ENCODE results near the gene ADCY2.

ADCY2 gene

GRCh38 chr5:7850395-7851239, 454.7 kb downstream of the ADCY2 start, which contains the start of gene CFAP90:
CFAP90 (minus strand) TSS chr5:7851133; CDS start chr5:7851021, 112 bp downstream.
- peak; percentile 45 for DNase-seq

- no peak for DNase-seq
These were observed 455.3 kb downstream of the ADCY2 start for GRCh38 chr5:7851240-7851592.

GRCh38 chr5:7851617-7852289, 455.8 kb downstream of the ADCY2 start:
- DNase-seq = no peak

- peak; percentile 14 for DNase-seq
These were observed 456.6 kb downstream of the ADCY2 start for GRCh38 chr5:7852542-7852941.

GRCh38 chr5:7852988-7853387, 457.1 kb downstream of the ADCY2 start:
- no peak for DNase-seq

- DNase-seq = no peak
These were observed 459.7 kb downstream of the ADCY2 start for GRCh38 chr5:7855611-7856010.

GRCh38 chr5:7856855-7857254, 460.9 kb downstream of the ADCY2 start:
- no peak for DNase-seq

GRCh38 chr5:7857361-7857760, 461.4 kb downstream of the ADCY2 start:
- DNase-seq = no peak

- no peak for DNase-seq
These were observed 462.1 kb downstream of the ADCY2 start for GRCh38 chr5:7857926-7858632.

- DNase-seq = no peak
These were observed 470.3 kb downstream of the ADCY2 start for GRCh38 chr5:7866196-7866595.

GRCh38 chr5:7867260-7867659, 471.3 kb downstream of the ADCY2 start:
- no peak for DNase-seq

- DNase-seq = no peak
These were observed 472.5 kb downstream of the ADCY2 start for GRCh38 chr5:7868427-7868772.

- peak; percentile 91 for DNase-seq
These were observed 473.0 kb downstream of the ADCY2 start, which contains the start of the genes FASTKD3 and MTRR for GRCh38 chr5:7868773-7869473. FASTKD3 (minus strand) TSS chr5:7869031; CDS start chr5:7868083, 948 bp downstream. MTRR (plus strand) TSS chr5:7869148; CDS start chr5:7870795, 1,647 bp downstream.

GRCh38 chr5:7869474-7870136, 473.7 kb downstream of the ADCY2 start:
- DNase-seq = no peak

- no peak for DNase-seq
These were observed 475.7 kb downstream of the ADCY2 start for GRCh38 chr5:7871653-7872052.

GRCh38 chr5:7872517-7873130, 476.7 kb downstream of the ADCY2 start:
- no peak for DNase-seq

- DNase-seq = no peak
These were observed 477.3 kb downstream of the ADCY2 start for GRCh38 chr5:7873216-7873615.

- DNase-seq = no peak
These were observed 478.7 kb downstream of the ADCY2 start for GRCh38 chr5:7874639-7875038.

- DNase-seq = no peak
These were observed 479.2 kb downstream of the ADCY2 start for GRCh38 chr5:7875151-7875550.

- peak; percentile 71 for DNase-seq
These were observed 480.9 kb downstream of the ADCY2 start for GRCh38 chr5:7876867-7877266.

- DNase-seq = peak; percentile 5
These were observed 481.9 kb downstream of the ADCY2 start for GRCh38 chr5:7877851-7878250.

- DNase-seq = peak; percentile 28
These were observed 482.5 kb downstream of the ADCY2 start for GRCh38 chr5:7878381-7878873.
